GM19324 (cell line): Measurements from ENCODE around the gene GNG7.

Experiments
- ATAC-seq: cut with Tn5 transposase; IDR thresholded peaks from one replicate; pipeline ENCODE4 v1.9.1; 2021; ENCODE audit warnings: mild to moderate bottlenecking, moderate library complexity; ENCODE audit not compliant: unreplicated experiment, low FRiP score

GNG7 gene

GRCh38 chr19:2702170-2703076 lies at the start of gene GNG7:
Gene GNG7 (minus strand): TSS chr19:2702694. CDS start chr19:2520688, 182,006 bp downstream.
- peak; percentile 78 for ATAC-seq

GRCh38 chr19:2751438-2751830 lies 48.9 kb upstream of the GNG7 start:
- ATAC-seq, result no peak

- no peak for ATAC-seq
These were observed 48.4 kb upstream of the GNG7 start for GRCh38 chr19:2750808-2751437.

GRCh38 chr19:2747349-2747748 lies 44.9 kb upstream of the GNG7 start:
- peak; percentile 62 for ATAC-seq

- ATAC-seq, result no peak
These were observed 41.6 kb upstream of the GNG7 start for GRCh38 chr19:2744113-2744512.

- ATAC-seq, result no peak
These were observed 40.6 kb upstream of the GNG7 start for GRCh38 chr19:2743099-2743498.

GRCh38 chr19:2740314-2740656 lies 37.8 kb upstream of the GNG7 start:
- ATAC-seq, result peak; percentile 5

GRCh38 chr19:2739602-2740313 lies 37.3 kb upstream of the GNG7 start, which contains the start of gene SLC39A3:
Gene SLC39A3 (minus strand): TSS chr19:2740017. CDS start chr19:2737257, 2,760 bp downstream.
- peak; percentile 90 for ATAC-seq

GRCh38 chr19:2736550-2737190 lies 34.2 kb upstream of the GNG7 start:
- no peak for ATAC-seq

- no peak for ATAC-seq
These were observed 32.9 kb upstream of the GNG7 start for GRCh38 chr19:2735374-2735773.

- no peak for ATAC-seq
These were observed 32.2 kb upstream of the GNG7 start for GRCh38 chr19:2734589-2735288.

GRCh38 chr19:2733930-2734588 lies 31.6 kb upstream of the GNG7 start:
- ATAC-seq, result no peak

GRCh38 chr19:2732883-2733282 lies 30.4 kb upstream of the GNG7 start:
- ATAC-seq, result no peak

GRCh38 chr19:2732157-2732725 lies 29.7 kb upstream of the GNG7 start:
- no peak for ATAC-seq

GRCh38 chr19:2731181-2731995 lies 28.9 kb upstream of the GNG7 start:
- no peak for ATAC-seq

- ATAC-seq, result no peak
These were observed 27.7 kb upstream of the GNG7 start for GRCh38 chr19:2729943-2730818.

- no peak for ATAC-seq
These were observed 26.4 kb upstream of the GNG7 start for GRCh38 chr19:2728783-2729387.
